Breast epithelium (tissue), 3 donors: Measurements from ENCODE around the gene NAIF1.

ENCODE experiments used
- CTCF ChIP-seq, 3 donors: fragments of 450-650 bp; IDR thresholded peaks; one replicate each; pipeline ENCODE4 v1.5.1; 2016 to 2017; ENCODE audit warnings: antibody characterized with exemption in 3 of 3, mild to moderate bottlenecking in 3 of 3, moderate library complexity in 3 of 3
- POLR2AphosphoS5 ChIP-seq, 3 donors: sonication (generic); formaldehyde crosslinking; IDR thresholded peaks; one replicate each; pipeline ENCODE4 v1.6.1; 2017; ENCODE audit warnings: antibody characterized with exemption in 3 of 3

- no peak for TF ChIP-seq CTCF (IDR thresholded peaks at IDR 0.05)
- TF ChIP-seq POLR2AphosphoS5 (IDR thresholded peaks at IDR 0.05) = no peak
Measured at GRCh38 chr9:128102196-128102595, 35.1 kb upstream of the NAIF1 start.
